H1 (cell line): ENCODE results near the gene MAP3K15. TPM values are rescaled to one million over a fixed set of nuclear protein-coding genes. Genes with fewer than 3 reads are reported as not detected.

ENCODE experiments used
- CTCF ChIA-PET: fragments of 300-600 bp; sonication (Branson Sonifier 250); formaldehyde crosslinking; loops from one replicate; lab custom pipeline; 2021; ENCODE audit not compliant: partially characterized antibody; lab: Charles Lee
- POLR2A ChIA-PET: fragments of 300-600 bp; sonication (Branson Sonifier 250); formaldehyde crosslinking; loops from one replicate; lab custom pipeline; 2021; ENCODE audit warnings: inconsistent platforms; ENCODE audit not compliant: partially characterized antibody; lab: Charles Lee
- DNase-seq, 2 experiments: peaks; one replicate each; pipeline versions ENCODE4 v3.0.0 to v3.0.0-alpha.2; 2010 to 2022; ENCODE audit warnings: low spot score in 2 of 2, low read depth in 1 of 2, mixed read lengths in 1 of 2
- FAIRE-seq: peaks from 2 replicates; lab custom pipeline; 2011; peaks lifted over from hg19 to GRCh38; lab: Jason Lieb, UNC
- H2AFZ ChIP-seq: 2 replicates; pipeline ENCODE4 v1.8.1; 2012; ENCODE audit warnings: low read length, inconsistent platforms
- H2AK5ac ChIP-seq: 2 replicates; pipeline ENCODE4 v1.6.1; 2013; ENCODE audit warnings: low read depth, low read length
- H2BK120ac ChIP-seq: replicated peaks from 2 replicates; pipeline ENCODE3; 2013; ENCODE audit warnings: low read depth, low read length, inconsistent platforms
- H2BK12ac ChIP-seq: 2 replicates; pipeline ENCODE4 v1.6.1; 2013; ENCODE audit warnings: low read depth, low read length
- H2BK15ac ChIP-seq: 2 replicates; pipeline ENCODE4 v1.6.1; 2013; ENCODE audit warnings: low read length
- H2BK20ac ChIP-seq: 2 replicates; pipeline ENCODE4 v1.6.1; 2013; ENCODE audit warnings: low read length
- H2BK5ac ChIP-seq: 2 replicates; pipeline ENCODE4 v1.6.1; 2013; ENCODE audit warnings: low read depth, low read length
- H3K14ac ChIP-seq: 2 replicates; pipeline ENCODE4 v1.6.1; 2013; ENCODE audit warnings: inconsistent platforms; ENCODE audit not compliant: insufficient read length
- H3K18ac ChIP-seq: 2 replicates; pipeline ENCODE4 v1.6.1; 2013; ENCODE audit warnings: low read length; ENCODE audit errors: extremely low read depth
- H3K23ac ChIP-seq: 2 replicates; pipeline ENCODE4 v1.6.1; 2013; ENCODE audit warnings: inconsistent platforms; ENCODE audit not compliant: insufficient read length
- H3K23me2 ChIP-seq: 2 replicates; pipeline ENCODE4 v1.6.1; 2013; ENCODE audit warnings: low read depth, low read length
- H3K27ac ChIP-seq: 2 replicates; pipeline ENCODE4 v1.6.1; 2011; ENCODE audit warnings: low read depth, low read length, inconsistent platforms
- H3K27me3 ChIP-seq, 4 experiments: replicated peaks in 1 of 4; 1 replicate in 1 of 4; 2 replicates in 3 of 4; pipeline versions ENCODE4 v1.6.1 to v1.8.1; 2011 to 2013; ENCODE audit warnings: low read length in 3 of 4, mild to moderate bottlenecking in 3 of 4, inconsistent platforms in 2 of 4, mixed read lengths in 2 of 4, moderate library complexity in 1 of 4; ENCODE audit not compliant: control insufficient read depth in 3 of 4, insufficient read depth in 3 of 4; ENCODE audit errors: extremely low read depth in 1 of 4
- H3K36me3 ChIP-seq, 4 experiments: 2 replicates each; pipeline versions ENCODE4 v1.6.1 to v1.8.1; 2011 to 2013; ENCODE audit warnings: mild to moderate bottlenecking in 4 of 4, low read length in 3 of 4, moderate library complexity in 2 of 4, control low read depth in 1 of 4, inconsistent platforms in 1 of 4; ENCODE audit not compliant: insufficient read depth in 4 of 4, control insufficient read depth in 2 of 4
- H3K4ac ChIP-seq: replicated peaks from 2 replicates; pipeline ENCODE3; 2013; ENCODE audit warnings: low read length, low read depth, mixed read lengths, inconsistent platforms; ENCODE audit not compliant: insufficient read length
- H3K4me1 ChIP-seq, 4 experiments: replicated peaks in 1 of 4; 1 replicate in 1 of 4; 2 replicates in 3 of 4; pipeline versions ENCODE4 v1.6.1 to v1.8.1; 2011 to 2013; ENCODE audit warnings: low read length in 3 of 4, inconsistent platforms in 2 of 4, mixed read lengths in 1 of 4; ENCODE audit not compliant: insufficient read depth in 4 of 4, control insufficient read depth in 3 of 4
- H3K4me2 ChIP-seq, 2 experiments: 2 replicates each; pipeline versions ENCODE4 v1.6.1 to v1.8.1; 2011 to 2013; ENCODE audit warnings: low read depth in 2 of 2, low read length in 2 of 2, control low read depth in 1 of 2, inconsistent platforms in 1 of 2, mild to moderate bottlenecking in 1 of 2; ENCODE audit not compliant: insufficient read depth in 1 of 2
- H3K4me3 ChIP-seq, 4 experiments: fragments of 200-600, 300-600 bp in 1 of 4; sonication (generic), shearing (Covaris generic), sonication (Bioruptor Twin) in 1 of 4; 2 replicates each; pipeline versions ENCODE4 v1.5.1 to v1.8.1; 2011 to 2016; ENCODE audit warnings: low read length in 4 of 4, low read depth in 3 of 4, control low read depth in 2 of 4, inconsistent platforms in 2 of 4, mild to moderate bottlenecking in 2 of 4, mixed read lengths in 1 of 4, moderate library complexity in 1 of 4; ENCODE audit not compliant: insufficient read depth in 2 of 4; ENCODE audit errors: extremely low read depth in 1 of 4
- H3K56ac ChIP-seq: replicated peaks from 2 replicates; pipeline ENCODE3; 2013; ENCODE audit warnings: low read depth, mild to moderate bottlenecking, mixed read lengths, low read length, inconsistent platforms; ENCODE audit not compliant: insufficient read length
- H3K79me1 ChIP-seq: 2 replicates; pipeline ENCODE4 v1.6.1; 2013; ENCODE audit warnings: low read depth, low read length, control low read depth
- H3K79me2 ChIP-seq, 2 experiments: 2 replicates each; pipeline versions ENCODE4 v1.6.1 to v1.8.1; 2012 to 2013; ENCODE audit warnings: low read length in 2 of 2, mild to moderate bottlenecking in 2 of 2, inconsistent platforms in 1 of 2; ENCODE audit not compliant: insufficient read depth in 2 of 2, control insufficient read depth in 1 of 2
- H3K9ac ChIP-seq, 4 experiments: replicated peaks in 1 of 4; 1 replicate in 1 of 4; 2 replicates in 3 of 4; pipeline versions ENCODE4 v1.6.1 to v1.8.1; 2011 to 2013; ENCODE audit warnings: low read depth in 3 of 4, low read length in 3 of 4, control low read depth in 2 of 4, mild to moderate bottlenecking in 2 of 4, moderate library complexity in 2 of 4, inconsistent platforms in 1 of 4; ENCODE audit errors: extremely low read depth in 1 of 4
- H3K9me3 ChIP-seq, 2 experiments: 2 replicates each; pipeline versions ENCODE4 v1.6.1 to v1.8.1; 2012 to 2013; ENCODE audit warnings: mild to moderate bottlenecking in 2 of 2, moderate library complexity in 2 of 2, control low read depth in 1 of 2, inconsistent platforms in 1 of 2, low read depth in 1 of 2, low read length in 1 of 2, mixed read lengths in 1 of 2; ENCODE audit not compliant: insufficient read depth in 2 of 2
- H4K20me1 ChIP-seq, 2 experiments: replicated peaks in 1 of 2; 2 replicates each; pipeline versions ENCODE3 to v1.8.1; 2011 to 2013; ENCODE audit warnings: inconsistent platforms in 2 of 2, low read length in 2 of 2, mild to moderate bottlenecking in 1 of 2; ENCODE audit not compliant: insufficient read depth in 2 of 2, control insufficient read depth in 1 of 2
- H4K5ac ChIP-seq: 2 replicates; pipeline ENCODE4 v1.6.1; 2013; ENCODE audit warnings: low read length, low read depth, mixed read lengths, inconsistent platforms; ENCODE audit not compliant: insufficient read length
- H4K8ac ChIP-seq: 2 replicates; pipeline ENCODE4 v1.8.0; 2013; ENCODE audit warnings: mild to moderate bottlenecking, moderate library complexity, low read length, inconsistent platforms; ENCODE audit not compliant: insufficient read depth; ENCODE audit errors: extremely low read depth
- H4K91ac ChIP-seq: replicated peaks from 2 replicates; pipeline ENCODE3; 2013; ENCODE audit warnings: low read length, mixed read lengths, inconsistent platforms; ENCODE audit not compliant: insufficient read length
- ASH2L ChIP-seq: fragments of 200-600, 300-600 bp; sonication (generic); IDR thresholded peaks from one replicate; pipeline ENCODE4 v1.7.1; 2017; ENCODE audit warnings: low read length
- BCL11A ChIP-seq, 2 experiments: IDR thresholded peaks; one replicate each; pipeline ENCODE4 v1.6.1; 2011; ENCODE audit warnings: low read depth in 2 of 2, low read length in 2 of 2, mild to moderate bottlenecking in 2 of 2
- CTCF ChIP-seq, 3 experiments: IDR thresholded peaks; 1 replicate in 2 of 3; 2 replicates in 1 of 3; pipeline versions ENCODE4 v1.5.1 to v1.6.1; 2011; ENCODE audit warnings: low read length in 3 of 3, mild to moderate bottlenecking in 3 of 3, inconsistent platforms in 2 of 3, low read depth in 1 of 3, moderate library complexity in 1 of 3; ENCODE audit not compliant: insufficient read depth in 1 of 3; ENCODE audit errors: control extremely low read depth in 1 of 3
- JUND ChIP-seq: IDR thresholded peaks from 2 replicates; pipeline ENCODE4 v1.6.1; 2011; ENCODE audit warnings: mild to moderate bottlenecking, improper control_type of control experiment, low read length
- KDM5A ChIP-seq: fragments of 200-600 bp; IDR thresholded peaks from 2 replicates; pipeline ENCODE4 v1.7.1; 2012; ENCODE audit warnings: mild to moderate bottlenecking, low read length, inconsistent platforms, mixed read lengths
- RFX5 ChIP-seq: IDR thresholded peaks from 2 replicates; pipeline ENCODE4 v1.6.1; 2011; ENCODE audit warnings: low read depth, low read length, improper control_type of control experiment, borderline replicate concordance
- SP1 ChIP-seq: IDR thresholded peaks from 2 replicates; pipeline ENCODE4 v1.6.1; 2011; ENCODE audit warnings: low read depth, low read length
- SRF ChIP-seq: IDR thresholded peaks from 2 replicates; pipeline ENCODE4 v1.6.1; 2011; ENCODE audit warnings: mild to moderate bottlenecking, low read depth, low read length, moderate library complexity
- TAF1 ChIP-seq: IDR thresholded peaks from 2 replicates; pipeline ENCODE4 v1.6.1; 2011; ENCODE audit warnings: mild to moderate bottlenecking, low read depth, low read length
- TCF12 ChIP-seq: IDR thresholded peaks from 2 replicates; pipeline ENCODE4 v1.6.1; 2011; ENCODE audit warnings: low read depth, mild to moderate bottlenecking, low read length
- WGBS, 2 experiments: shearing (Covaris generic) in 1 of 2; methylation state at CpG; one replicate each; pipeline versions ENCODE4 v1.1.6 to v1.1.7; 2013 to 2015; ENCODE audit warnings: low lambda C conversion rate in 2 of 2, mixed read lengths in 2 of 2, inconsistent platforms in 1 of 2, low coverage in 1 of 2, missing lambda C conversion rate in 1 of 2; ENCODE audit not compliant: insufficient replicate concordance in 2 of 2, insufficient coverage in 1 of 2, insufficient read length in 1 of 2; ENCODE audit errors: extremely low coverage in 1 of 2, missing lambda C conversion rate in 1 of 2; 5-methylcytosine and 5-hydroxymethylcytosine counted together
- polyA plus RNA-seq, 7 experiments: library from polyadenylated mRNA; depleted of rRNA in 3 of 7; stranded (reverse) in 5 of 7; unstranded in 2 of 7; fragments of >200 nt in 5 of 7; fragments of 200-250 nt in 2 of 7; gene quantifications; 1 replicate in 5 of 7; 2 replicates in 1 of 7; 4 replicates in 1 of 7; pipeline versions ENCODE4 v1.2.1 to v1.2.3, GENCODE V29; 2011 to 2013; ENCODE audit warnings: missing spikeins in 2 of 7, mixed read lengths in 2 of 7
- total RNA-seq: library from RNA; stranded (reverse); fragmentation: NEBNext Ultra II Directional; extraction: Animal tissue kit (Norgen Biotek cat#: 25700); gene quantifications from 2 replicates; pipeline ENCODE4 v1.2.1, GENCODE V29; 2021
- TF ChIP-seq, protein P1 (sequence below): IDR thresholded peaks from 2 replicates; pipeline ENCODE4 v1.6.1; 2011; ENCODE audit warnings: low read depth, mild to moderate bottlenecking, low read length; ENCODE audit not compliant: insufficient read depth

Gene MAP3K15
- total and polyA plus RNA-seq, 2 of the 8 experiments (the other 6 are each of a cell fraction or from before 2014, with no cell fraction given), result 1.8 to 2.4 TPM

- Histone ChIP-seq H2BK15ac (no peak overlapping the region), H2BK12ac (no peak overlapping the region), H4K5ac (no peak overlapping the region), H3K27ac (no peak overlapping the region), H3K4ac (no peak overlapping the region), H3K9me3 (no peaks in the 10 kb centered on the region), H2BK5ac (no peak overlapping the region), H2AK5ac (no peak overlapping the region), H2BK120ac (no peak overlapping the region), H3K14ac (no peak overlapping the region), H3K23me2 (no peaks in the 10 kb centered on the region), H3K27me3 (no peaks in the 10 kb centered on the region), H3K36me3 (no peaks in the 10 kb centered on the region), H3K79me2 (no peaks in the 10 kb centered on the region), H2AFZ (no peak overlapping the region), H3K9ac (no peak overlapping the region), H4K20me1 (no peaks in the 10 kb centered on the region), H3K18ac (no peak overlapping the region), H3K56ac (no peak overlapping the region), H3K4me1 (no peaks in the 10 kb centered on the region; a peak in 2 of 7 replicates), H3K23ac (no peak overlapping the region), H3K79me1 (no peaks in the 10 kb centered on the region), H4K91ac (no peak overlapping the region), H4K8ac (no peak overlapping the region), H3K4me2 (no peak overlapping the region), H2BK20ac (no peak overlapping the region), H3K4me3 (no peak overlapping the region)
- ChIA-PET POLR2A (no interaction called here), CTCF (no interaction called here)
- FAIRE-seq, result no peak
- DNase-seq, result no peak
- WGBS, 2 experiments, result 100% methylated on average over 3 of the region's 4 CpGs; no CpG with 5 or more reads in 1 of the 2 experiments
- TF ChIP-seq TAF1 (no peak), SP1 (no peak), SRF (no peak), BCL11A (IDR thresholded peaks at IDR 0.05; ENCODE audit: low read depth in 2 of 2, low read length in 2 of 2) (no peak), TCF12 (no peak), RFX5 (no peak), CTCF (IDR thresholded peaks at IDR 0.05; ENCODE audit: control extremely low read depth in 1 of 3, insufficient read depth in 1 of 3, low read depth in 1 of 3, low read length in 3 of 3) (no peak), JUND (no peak), KDM5A (no peak), ASH2L (no peak)
- TF ChIP-seq, protein P1, sequence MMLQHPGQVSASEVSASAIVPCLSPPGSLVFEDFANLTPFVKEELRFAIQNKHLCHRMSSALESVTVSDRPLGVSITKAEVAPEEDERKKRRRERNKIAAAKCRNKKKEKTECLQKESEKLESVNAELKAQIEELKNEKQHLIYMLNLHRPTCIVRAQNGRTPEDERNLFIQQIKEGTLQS, result no peak
These were observed 128.6 kb downstream of the MAP3K15 start for GRCh38 chrX:19386679-19387078.
